Ovary (tissue), 1 donor: Measurements from ENCODE around the gene PLLP.

ENCODE experiments used
- EP300 ChIP-seq: sonication (generic); formaldehyde crosslinking; IDR thresholded peaks from one replicate; pipeline ENCODE4 v1.6.1; 2017; ENCODE audit warnings: antibody characterized with exemption
- POLR2A ChIP-seq: fragments of 450-650 bp; IDR thresholded peaks from one replicate; pipeline ENCODE4 v1.6.1; 2017; ENCODE audit warnings: antibody characterized with exemption, mild to moderate bottlenecking, moderate library complexity

GRCh38 chr16:57333402-57333801, 48.9 kb upstream of the PLLP start:
- no peak for TF ChIP-seq POLR2A
- TF ChIP-seq EP300, result no peak
